ENCODE measurements around the gene NRXN3. TPM values are rescaled to one million over a fixed set of nuclear protein-coding genes. Genes with fewer than 3 reads are reported as not detected.
A peak's percentile ranks its signal among the peaks of the same experiment; 100 is the strongest.

NRXN3 gene
- total and polyA plus RNA-seq, 2 of the 4 experiments (the other 2 are of a cell fraction) = 4.8 to 25.1 TPM

DNA sequence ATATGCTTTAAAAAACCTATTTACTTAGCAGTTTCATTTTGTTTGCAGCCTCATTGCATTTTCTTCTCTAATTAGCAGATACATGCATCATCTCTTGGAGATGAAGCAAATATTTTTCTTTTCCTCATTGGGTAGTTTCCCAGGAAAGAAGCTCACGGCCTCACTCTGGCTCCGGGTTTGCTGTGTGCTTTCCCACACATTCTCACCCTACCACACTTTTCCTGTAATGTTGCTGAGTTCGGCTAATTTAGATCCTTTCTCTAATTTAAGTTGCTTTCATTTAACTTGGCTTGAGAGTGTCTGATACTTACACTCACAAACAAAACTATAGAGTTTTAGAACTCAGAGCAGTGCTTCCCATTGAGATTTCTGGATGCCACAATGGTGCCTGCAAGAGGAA is 928.2 kb downstream of the NRXN3 start:
- Histone ChIP-seq H3K36me3 (ENCODE audit: control insufficient read depth, insufficient read depth, low read length) (no peaks in the 10 kb centered on the region), H3K27ac (ENCODE audit: insufficient read depth, low read length) (no peak overlapping the region), H3K14ac (replicated peaks; ENCODE audit: low read depth, low read length) (no peak overlapping the region), H2AK9ac (replicated peaks; ENCODE audit: low read depth, low read length, poor library complexity) (no peak overlapping the region), H3K18ac (ENCODE audit: low read depth, low read length) (no peak overlapping the region), H2BK120ac (ENCODE audit: low read depth, low read length) (no peak overlapping the region; the same call in 1 of the 2 replicates), H2BK20ac (ENCODE audit: low read depth, low read length) (no peak overlapping the region; the same call in 1 of the 2 replicates), H3K27me3 (ENCODE audit: control insufficient read depth, insufficient read depth, low read length) (peaks cover 1% of the 10 kb centered on the region; the same call in 1 of the 2 replicates), H4K91ac (ENCODE audit: insufficient read depth, low read depth, low read length) (no peak overlapping the region), H4K8ac (ENCODE audit: low read depth in 2 of 2, low read length in 2 of 2) (peak overlapping the region in 1 of 2 experiments; percentile 19; a peak in 1 of 4 replicates), H3K56ac (ENCODE audit: extremely low read depth, insufficient read depth, low read length) (no peak overlapping the region), H3K9me1 (ENCODE audit: insufficient read depth, low read length) (no peaks in the 10 kb centered on the region), H3K9ac (ENCODE audit: low read depth, low read length) (no peak overlapping the region), H2BK15ac (ENCODE audit: low read depth, low read length) (no peak overlapping the region), H4K20me1 (ENCODE audit: insufficient read depth, low read length) (no peaks in the 10 kb centered on the region), H3K23ac (ENCODE audit: low read depth, low read length) (no peak overlapping the region), H2AFZ (replicated peaks; ENCODE audit: low read length, poor library complexity) (no peak overlapping the region), H2AK5ac (ENCODE audit: low read depth, low read length) (no peak overlapping the region), H3K4me2 (ENCODE audit: low read depth, low read length) (no peak overlapping the region), H3K79me1 (ENCODE audit: low read depth in 1 of 2, low read length in 2 of 2) (no peaks in the 10 kb centered on the region), H3K4me1 (ENCODE audit: control insufficient read depth, insufficient read depth, low read length) (no peaks in the 10 kb centered on the region; the same call in 1 of the 2 replicates), H3K4me3 (ENCODE audit: insufficient read depth, low read depth, low read length) (no peak overlapping the region), H3K4ac (ENCODE audit: low read depth, low read length) (no peak overlapping the region), H2BK5ac (ENCODE audit: low read depth, low read length, poor library complexity, severe bottlenecking) (no peak overlapping the region), H3K9me3 (ENCODE audit: control insufficient read depth, insufficient read depth, low read length) (no peaks in the 10 kb centered on the region), H4K5ac (ENCODE audit: low read depth, low read length) (no peak overlapping the region)
- DNase-seq (no peak), ATAC-seq (ENCODE audit: low read depth) (no peak)
- intact Hi-C loops (cut with micrococcal nuclease) (no loop called here), in situ Hi-C loops (cut with MboI; ENCODE audit: low sequenced_read_pairs) (no loop called here), dilution Hi-C loops (cut with HindIII; ENCODE audit: low sequenced_read_pairs, unreplicated experiment) (no loop called here)
- TF ChIP-seq, protein P1, sequence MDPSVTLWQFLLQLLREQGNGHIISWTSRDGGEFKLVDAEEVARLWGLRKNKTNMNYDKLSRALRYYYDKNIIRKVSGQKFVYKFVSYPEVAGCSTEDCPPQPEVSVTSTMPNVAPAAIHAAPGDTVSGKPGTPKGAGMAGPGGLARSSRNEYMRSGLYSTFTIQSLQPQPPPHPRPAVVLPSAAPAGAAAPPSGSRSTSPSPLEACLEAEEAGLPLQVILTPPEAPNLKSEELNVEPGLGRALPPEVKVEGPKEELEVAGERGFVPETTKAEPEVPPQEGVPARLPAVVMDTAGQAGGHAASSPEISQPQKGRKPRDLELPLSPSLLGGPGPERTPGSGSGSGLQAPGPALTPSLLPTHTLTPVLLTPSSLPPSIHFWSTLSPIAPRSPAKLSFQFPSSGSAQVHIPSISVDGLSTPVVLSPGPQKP (IDR thresholded peaks at IDR 0.05; ENCODE audit: borderline replicate concordance, low read depth, low read length) = no peak
- TF ChIP-seq, protein P2, sequence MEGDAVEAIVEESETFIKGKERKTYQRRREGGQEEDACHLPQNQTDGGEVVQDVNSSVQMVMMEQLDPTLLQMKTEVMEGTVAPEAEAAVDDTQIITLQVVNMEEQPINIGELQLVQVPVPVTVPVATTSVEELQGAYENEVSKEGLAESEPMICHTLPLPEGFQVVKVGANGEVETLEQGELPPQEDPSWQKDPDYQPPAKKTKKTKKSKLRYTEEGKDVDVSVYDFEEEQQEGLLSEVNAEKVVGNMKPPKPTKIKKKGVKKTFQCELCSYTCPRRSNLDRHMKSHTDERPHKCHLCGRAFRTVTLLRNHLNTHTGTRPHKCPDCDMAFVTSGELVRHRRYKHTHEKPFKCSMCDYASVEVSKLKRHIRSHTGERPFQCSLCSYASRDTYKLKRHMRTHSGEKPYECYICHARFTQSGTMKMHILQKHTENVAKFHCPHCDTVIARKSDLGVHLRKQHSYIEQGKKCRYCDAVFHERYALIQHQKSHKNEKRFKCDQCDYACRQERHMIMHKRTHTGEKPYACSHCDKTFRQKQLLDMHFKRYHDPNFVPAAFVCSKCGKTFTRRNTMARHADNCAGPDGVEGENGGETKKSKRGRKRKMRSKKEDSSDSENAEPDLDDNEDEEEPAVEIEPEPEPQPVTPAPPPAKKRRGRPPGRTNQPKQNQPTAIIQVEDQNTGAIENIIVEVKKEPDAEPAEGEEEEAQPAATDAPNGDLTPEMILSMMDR (conservative IDR thresholded peaks at IDR 0.05; ENCODE audit: low read depth, low read length) = no peak
- peak; percentile 52; the same call in 1 of the 2 replicates for TF ChIP-seq MAFK (IDR thresholded peaks at IDR 0.05; ENCODE audit: low read depth, low read length)
- no CpG with 5 or more reads among the region's 3 CpGs for WGBS, 2 experiments (ENCODE audit: extremely low coverage in 2 of 2, insufficient read length in 1 of 2)
- POLR2A ChIA-PET (ENCODE audit: unreplicated experiment) = no interaction called here
- BruUV-seq (replicated peaks) = no TSS peak
- CTCF ChIA-PET = no interaction called here

Data from IMR-90 (cell line).